GM19025 (cell line): ENCODE measurements around the gene EPHA4.
"Not testable (repeated sequence)": the region's sequence is repeated elsewhere in the genome, so short reads cannot be mapped to it uniquely, and the experiment has no call there.

ENCODE experiments used
- ATAC-seq: cut with Tn5 transposase; IDR thresholded peaks from one replicate; pipeline ENCODE4 v1.9.1; 2021; ENCODE audit warnings: mild to moderate bottlenecking, low read depth, moderate library complexity; ENCODE audit not compliant: unreplicated experiment

The EPHA4 gene

GRCh38 chr2:221513232-221513631 is 58.9 kb downstream of the EPHA4 start:
- ATAC-seq = no peak

- not testable (repeated sequence) for ATAC-seq
Observed at GRCh38 chr2:221511325-221511724, 60.8 kb downstream of the EPHA4 start.

GRCh38 chr2:221506469-221506868 is 65.6 kb downstream of the EPHA4 start:
- no peak for ATAC-seq

GRCh38 chr2:221505605-221506004 is 66.5 kb downstream of the EPHA4 start:
- ATAC-seq = no peak

GRCh38 chr2:221504905-221505304 is 67.2 kb downstream of the EPHA4 start:
- ATAC-seq = no peak

GRCh38 chr2:221503965-221504364 is 68.1 kb downstream of the EPHA4 start:
- no peak for ATAC-seq

GRCh38 chr2:221502270-221503010 is 69.7 kb downstream of the EPHA4 start:
- ATAC-seq = no peak

- ATAC-seq = no peak
Observed at GRCh38 chr2:221501883-221502269, 70.2 kb downstream of the EPHA4 start.

- ATAC-seq = no peak
Observed at GRCh38 chr2:221501210-221501882, 70.8 kb downstream of the EPHA4 start.

- no peak for ATAC-seq
Observed at GRCh38 chr2:221500501-221501209, 71.4 kb downstream of the EPHA4 start.

- ATAC-seq = no peak
Observed at GRCh38 chr2:221495731-221496130, 76.4 kb downstream of the EPHA4 start.

- no peak for ATAC-seq
Observed at GRCh38 chr2:221494556-221494955, 77.5 kb downstream of the EPHA4 start.

- no peak for ATAC-seq
Observed at GRCh38 chr2:221493391-221493790, 78.7 kb downstream of the EPHA4 start.

- ATAC-seq = no peak
Observed at GRCh38 chr2:221492636-221493035, 79.5 kb downstream of the EPHA4 start.

- ATAC-seq = no peak
Observed at GRCh38 chr2:221490506-221491060, 81.5 kb downstream of the EPHA4 start.

GRCh38 chr2:221488136-221488807 is 83.8 kb downstream of the EPHA4 start:
- ATAC-seq = no peak

- no peak for ATAC-seq
Observed at GRCh38 chr2:221486106-221486505, 86.0 kb downstream of the EPHA4 start.

- ATAC-seq = no peak
Observed at GRCh38 chr2:221485503-221485870, 86.6 kb downstream of the EPHA4 start.

GRCh38 chr2:221484761-221485502 is 87.2 kb downstream of the EPHA4 start:
- no peak for ATAC-seq
